Measurements from ENCODE around the gene PGP. TPM values are rescaled to one million over a fixed set of nuclear protein-coding genes. Genes with fewer than 3 reads are reported as not detected.

The PGP gene
- total and polyA plus RNA-seq, 10 of the 15 experiments (the other 5 are each of a cell fraction or from before 2014, with no cell fraction given) = 0.42 to 28.0 (median 12.1) TPM

- no peaks in the 10 kb centered on the region for H3K36me3 ChIP-seq (ENCODE audit: control insufficient read depth in 2 of 2, insufficient read depth in 2 of 2, low read length in 1 of 2)
- H3K4me1 ChIP-seq (ENCODE audit: control insufficient read depth, insufficient read depth, low read length) = no peaks in the 10 kb centered on the region
- CTCF ChIA-PET = interaction anchor here (0.6 kb wide), 1 partner anchor 27 kb away, joined by 3 read pairs; no protein-coding TSS in a partner anchor
- TF ChIP-seq SRF (IDR thresholded peaks at IDR 0.05; ENCODE audit: low read depth in 2 of 2, low read length in 2 of 2) (no peak), EED (IDR thresholded peaks at IDR 0.05; ENCODE audit: low read depth) (no peak), CHD4 (IDR thresholded peaks at IDR 0.05) (no peak), STAT3 (IDR thresholded peaks at IDR 0.05; ENCODE audit: low read depth, low read length) (no peak), MTA2 (IDR thresholded peaks at IDR 0.05; ENCODE audit: low read depth) (no peak), EZH2 (IDR thresholded peaks at IDR 0.05; ENCODE audit: borderline replicate concordance, control insufficient read depth, low read depth, low read length) (no peak), TARDBP (IDR thresholded peaks at IDR 0.05; ENCODE audit: borderline replicate concordance) (no peak), NFIC (IDR thresholded peaks at IDR 0.05; ENCODE audit: low read depth, low read length) (no peak), ZZZ3 (IDR thresholded peaks at IDR 0.05; ENCODE audit: control insufficient read depth, insufficient read length, low read depth) (no peak), KAT2A (conservative IDR thresholded peaks at IDR 0.05; ENCODE audit: control insufficient read depth, low read depth, low read length) (no peak), SREBF2 (IDR thresholded peaks at IDR 0.05; ENCODE audit: low read length) (no peak)
- H3K4me2 ChIP-seq (ENCODE audit: control insufficient read depth, insufficient read depth) = no peak overlapping the region
- H3K79me2 ChIP-seq (ENCODE audit: control insufficient read depth, insufficient read depth, low read length) = no peaks in the 10 kb centered on the region
- DNase-seq (ENCODE audit: low read depth, low spot score) (no peak), ATAC-seq (no peak), FAIRE-seq (no peak)
- 51% methylated on average over 8 of the region's 8 CpGs for WGBS (ENCODE audit: insufficient coverage, insufficient replicate concordance, low lambda C conversion rate, missing lambda C conversion rate)
- SMC1A ChIA-PET (ENCODE audit: uncharacterized antibody, unreplicated experiment) = no interaction called here
- POLR2A ChIA-PET = no interaction called here
- no TSS peak for BruUV-seq (replicated peaks)
- RAD21 ChIA-PET (ENCODE audit: unreplicated experiment) = interaction anchor here (0.6 to 0.7 kb wide), 2 partner anchors 48 to 128 kb away, joined by 3 read pairs; no protein-coding TSS in a partner anchor
- H2AFZ ChIP-seq (ENCODE audit: control insufficient read depth, low read depth, low read length) = no peak overlapping the region
- in situ Hi-C loops (cut with MboI) = no loop called here
- intact Hi-C loops (cut with micrococcal nuclease; ENCODE audit: unreplicated experiment) = no loop called here
- no peak overlapping the region for H3K27ac ChIP-seq (ENCODE audit: control insufficient read depth, insufficient read depth)
- H3K4me3 ChIP-seq = no peak overlapping the region
- no peaks in the 10 kb centered on the region for H3K27me3 ChIP-seq (replicated peaks in 1 of 2; ENCODE audit: control insufficient read depth in 2 of 2, insufficient read depth in 2 of 2, low read length in 1 of 2)
- no peaks in the 10 kb centered on the region for H4K20me1 ChIP-seq (ENCODE audit: control insufficient read depth, insufficient read depth)
- no peak overlapping the region for H3K9ac ChIP-seq (ENCODE audit: control insufficient read depth, insufficient read depth, low read length)
- H3K9me3 ChIP-seq (replicated peaks; ENCODE audit: control insufficient read depth, insufficient read depth, low read length) = no peaks in the 10 kb centered on the region
These were observed 26.2 kb downstream of the PGP start for GRCh38 chr16:2188395-2188794.
